Right ventricle myocardium superior (tissue), 1 donor: ENCODE data around the gene AATK. TPM values are rescaled to one million over a fixed set of nuclear protein-coding genes. Genes with fewer than 3 reads are reported as not detected.
A peak's percentile ranks its signal among the peaks of the same experiment; 100 is the strongest.

Experiments
- ATAC-seq: fragments of 200-7000 bp; cut with Tn5 transposase; one replicate; pipeline ENCODE4 v1.9.1; 2020; ENCODE audit warnings: mild to moderate bottlenecking; ENCODE audit not compliant: poor library complexity
- DNase-seq: peaks from one replicate; pipeline ENCODE4 v3.0.0-alpha.2; 2020
- intact Hi-C: fragments of 100-400 bp; cut with DNase I; formaldehyde crosslinking; loops from one replicate; pipeline ENCODE4 v1.11.2; 2022
- total RNA-seq: library from RNA; stranded (reverse); fragmentation: NEBNext Ultra II Directional; extraction: Animal tissue kit (Norgen Biotek cat#: 25700); gene quantifications from one replicate; pipeline ENCODE4 v1.2.1, GENCODE V29; 2021
- donor health status: DM: no; HTN: yes; CAD: no; lungs with severe emphysema.

Gene AATK
- total RNA-seq, 1 donor from 2014 or later: 5.3 TPM

GRCh38 chr17:81169870-81170309 lies 3.9 kb upstream of the AATK start:
- intact Hi-C loops: no loop called here
- ATAC-seq (no peak), DNase-seq (no peak)

DNA sequence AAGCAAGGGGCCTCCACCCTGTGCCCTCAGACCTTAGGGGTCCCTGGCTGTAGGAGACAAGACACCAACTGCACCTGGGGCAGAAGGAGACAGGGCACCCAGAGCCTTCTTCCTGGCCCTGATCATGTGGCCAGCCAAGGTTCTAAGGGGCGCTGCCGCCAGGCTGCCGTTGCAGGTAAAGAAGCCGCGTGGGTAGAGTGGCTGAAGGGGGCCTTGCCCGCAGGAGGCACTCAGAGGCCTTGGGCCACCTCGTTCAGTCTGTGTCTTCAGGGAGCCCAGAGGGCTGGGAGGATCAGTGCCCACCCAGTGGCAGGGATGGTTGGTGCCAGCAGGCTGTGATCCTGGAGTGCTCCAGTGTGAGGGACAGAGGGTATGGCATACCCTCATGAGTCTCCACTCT lies 1.6 kb upstream of the AATK start:
- ATAC-seq (no peak), DNase-seq (no peak)
- intact Hi-C loops: no loop called here

DNA sequence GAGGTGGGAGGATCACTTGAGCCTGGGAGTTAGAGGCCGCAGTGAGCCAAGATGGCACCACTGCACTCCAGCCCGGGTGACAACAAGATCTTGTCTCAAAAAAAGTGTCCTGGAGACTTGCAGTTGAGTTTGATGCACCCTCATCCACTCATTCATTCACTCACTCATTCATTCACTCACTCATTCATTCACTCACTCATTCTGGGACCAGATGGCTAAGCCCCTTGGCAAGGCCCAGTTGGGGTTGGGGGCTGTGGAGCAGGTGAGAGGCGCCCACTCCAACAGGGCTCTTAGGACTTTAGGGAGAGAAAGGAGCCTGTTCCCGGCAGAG lies 1.1 kb upstream of the AATK start:
- no peak for ATAC-seq

GRCh38 chr17:81165246-81166032 lies 582 bp downstream of the AATK start, which contains the start of gene PVALEF:
PVALEF (plus strand) TSS chr17:81165507; CDS start chr17:81181227, 15,720 bp downstream.
- intact Hi-C loops: no loop called here
- ATAC-seq: peak; percentile 16
- DNase-seq: no peak

More for the DNA sequence above, 1.1 kb upstream of the AATK start:
- DNase-seq: no peak
- intact Hi-C loops: no loop called here

GRCh38 chr17:81164371-81165245 lies 1.4 kb downstream of the AATK start:
- ATAC-seq: no peak
- intact Hi-C loops: no loop called here
- DNase-seq: no peak

GRCh38 chr17:81163703-81164370 lies 2.2 kb downstream of the AATK start:
- no peak for DNase-seq
- ATAC-seq: no peak
- intact Hi-C loops: no loop called here

DNA sequence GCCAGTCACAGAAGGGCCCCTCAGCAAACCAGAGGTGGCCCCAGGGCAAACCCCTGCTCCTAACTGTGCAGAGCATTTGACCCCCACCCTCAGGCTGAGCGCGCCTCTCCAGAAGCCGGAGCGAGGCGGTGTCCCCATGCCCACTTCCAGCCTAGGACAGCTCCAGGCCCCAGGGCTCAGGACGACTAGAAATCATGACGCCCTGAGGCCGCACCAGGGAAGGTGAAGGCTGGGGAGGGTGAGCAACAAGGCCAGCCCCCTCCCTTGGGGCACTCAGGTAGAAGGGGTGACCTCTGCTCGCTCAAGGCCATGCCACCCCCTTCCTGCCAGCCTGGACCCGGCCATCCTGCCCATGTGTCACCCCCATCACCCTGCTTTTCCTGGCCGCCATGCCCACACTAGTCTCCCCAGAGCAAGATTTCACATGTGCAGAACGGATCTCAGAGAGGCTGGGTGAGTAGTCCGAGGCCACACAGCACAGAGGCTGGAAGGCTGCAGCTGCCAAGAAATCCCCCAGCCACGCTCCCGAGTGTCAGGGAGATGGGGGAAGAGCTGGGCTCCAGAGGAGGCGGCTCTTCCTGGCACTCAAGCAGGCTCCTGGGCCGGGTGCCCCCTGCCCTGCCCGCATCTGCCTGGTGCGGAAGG lies 2.8 kb downstream of the AATK start:
- DNase-seq (no peak), ATAC-seq (no peak)
- intact Hi-C loops: no loop called here

- ATAC-seq (no peak), DNase-seq (no peak)
- intact Hi-C loops: no loop called here
Measured at GRCh38 chr17:81162491-81162890, 3.5 kb downstream of the AATK start.

DNA sequence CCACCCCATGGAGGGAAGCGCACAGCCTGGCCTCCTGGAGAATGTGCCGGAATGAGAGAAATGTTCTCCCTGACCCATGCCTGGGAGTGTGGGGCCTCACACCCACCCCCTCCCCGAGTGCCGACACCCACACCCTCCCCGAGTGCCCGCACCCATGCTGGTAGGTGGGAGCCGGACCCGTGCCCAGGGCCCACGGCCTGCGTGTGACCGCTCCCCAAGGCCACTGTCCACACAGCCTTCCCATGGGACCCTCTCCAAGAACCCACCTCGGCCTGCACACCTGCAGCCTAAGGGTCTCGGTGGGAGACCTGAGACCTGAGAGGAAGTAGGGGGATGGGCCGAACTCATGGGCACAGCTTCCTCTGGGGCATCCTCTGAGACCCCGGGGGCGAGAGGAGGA lies 4.0 kb downstream of the AATK start:
- intact Hi-C loops: no loop called here

GRCh38 chr17:81161536-81161935 lies 4.5 kb downstream of the AATK start:
- ATAC-seq: no peak
- no peak for DNase-seq
- intact Hi-C loops: no loop called here

More for the DNA sequence above, 4.0 kb downstream of the AATK start:
- ATAC-seq (no peak), DNase-seq (no peak)

- intact Hi-C loops: no loop called here
- ATAC-seq: no peak
- no peak for DNase-seq
Measured at GRCh38 chr17:81160747-81161453, 5.1 kb downstream of the AATK start.

- peak; percentile 80 for DNase-seq
- peak; percentile 44 for ATAC-seq
- intact Hi-C loops: no loop called here
Measured at GRCh38 chr17:81160306-81160705, 5.7 kb downstream of the AATK start.

GRCh38 chr17:81159611-81160265 lies 6.3 kb downstream of the AATK start:
- DNase-seq (no peak), ATAC-seq (no peak)
- intact Hi-C loops: no loop called here

DNA sequence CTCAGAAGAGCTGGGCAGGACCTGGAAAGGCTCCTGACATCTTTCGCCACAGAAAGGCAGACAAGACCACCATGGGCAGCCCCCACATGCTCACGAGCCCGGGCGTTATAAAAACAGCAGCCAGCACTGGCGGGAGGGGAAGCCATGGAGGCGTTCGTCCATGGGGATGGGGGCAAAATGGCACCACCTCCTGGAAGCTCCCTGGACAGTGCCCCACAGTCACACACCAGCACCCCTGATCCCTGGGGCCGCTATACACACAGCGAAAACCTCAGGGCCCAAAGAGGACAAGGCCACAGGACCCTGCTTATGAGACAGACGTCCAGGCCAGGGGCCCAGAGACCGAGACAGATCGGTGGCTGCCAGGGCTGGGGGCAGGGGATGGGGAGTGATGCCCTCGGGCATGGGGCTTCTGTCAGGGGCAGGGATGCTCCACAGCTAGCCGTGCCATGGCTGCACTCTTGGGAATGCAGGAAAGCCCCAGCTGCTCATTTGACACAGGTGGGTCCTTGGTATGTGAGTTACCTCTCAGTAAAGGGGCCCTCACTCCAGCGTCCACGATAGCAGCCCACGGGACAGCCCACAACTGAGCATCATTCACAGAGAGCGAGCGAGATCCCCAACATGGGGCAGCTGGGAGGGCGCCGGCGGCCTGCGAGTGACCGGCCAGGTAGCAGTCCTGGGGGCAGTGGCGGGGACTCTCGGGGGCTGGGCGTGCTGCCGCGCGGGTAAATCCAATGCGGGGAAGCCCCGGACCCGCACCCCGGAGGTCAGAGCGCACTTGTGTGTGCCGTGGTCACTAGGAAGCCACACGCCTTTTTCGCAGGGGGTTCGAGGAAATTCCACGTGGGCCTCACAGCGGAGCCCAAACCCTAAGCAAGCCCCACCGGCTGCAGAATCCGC lies 7.1 kb downstream of the AATK start:
- no peak for ATAC-seq
- intact Hi-C loops: no loop called here
- no peak for DNase-seq

- DNase-seq (no peak), ATAC-seq (no peak)
- intact Hi-C loops: no loop called here
Measured at GRCh38 chr17:81157848-81158687, 8.0 kb downstream of the AATK start.
